C4-2B (cell line): ENCODE results near the gene FGGY.
"Not testable (repeated sequence)": the region's sequence is repeated elsewhere in the genome, so short reads cannot be mapped to it uniquely, and the experiment has no call there.

Experiments used
- H3K27ac ChIP-seq: fragments of 450-650 bp; 2 replicates; pipeline ENCODE4 v1.5.1; 2017
- ZFX ChIP-seq: fragments of 450-650 bp; IDR thresholded peaks from 2 replicates; pipeline ENCODE4 v1.6.1; 2017
- TF ChIP-seq, protein P1 (sequence below): fragments of 450-650 bp; conservative IDR thresholded peaks from 2 replicates; pipeline ENCODE4 v1.5.1; 2017; ENCODE audit warnings: mild to moderate bottlenecking

The FGGY gene

DNA sequence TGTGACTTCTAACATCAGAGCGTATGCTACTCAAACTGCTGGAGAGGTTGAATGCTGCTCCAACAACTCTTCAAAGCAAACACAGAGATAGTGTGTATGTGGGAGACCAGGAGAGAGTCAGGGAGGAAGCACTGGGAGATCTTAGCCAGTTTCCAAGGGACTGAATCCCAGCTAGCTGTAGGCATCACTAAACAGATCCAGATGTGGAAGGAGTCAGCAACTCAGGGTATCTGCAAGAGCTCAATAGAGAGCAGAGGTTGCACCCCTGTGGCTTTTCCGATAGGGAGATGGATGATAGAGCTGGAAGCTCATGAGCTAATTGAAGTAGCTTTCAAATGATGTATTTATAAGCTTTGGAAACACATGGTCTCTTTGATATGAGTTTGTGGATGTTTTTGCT is 349.0 kb downstream of the FGGY start:
- TF ChIP-seq, protein P1, sequence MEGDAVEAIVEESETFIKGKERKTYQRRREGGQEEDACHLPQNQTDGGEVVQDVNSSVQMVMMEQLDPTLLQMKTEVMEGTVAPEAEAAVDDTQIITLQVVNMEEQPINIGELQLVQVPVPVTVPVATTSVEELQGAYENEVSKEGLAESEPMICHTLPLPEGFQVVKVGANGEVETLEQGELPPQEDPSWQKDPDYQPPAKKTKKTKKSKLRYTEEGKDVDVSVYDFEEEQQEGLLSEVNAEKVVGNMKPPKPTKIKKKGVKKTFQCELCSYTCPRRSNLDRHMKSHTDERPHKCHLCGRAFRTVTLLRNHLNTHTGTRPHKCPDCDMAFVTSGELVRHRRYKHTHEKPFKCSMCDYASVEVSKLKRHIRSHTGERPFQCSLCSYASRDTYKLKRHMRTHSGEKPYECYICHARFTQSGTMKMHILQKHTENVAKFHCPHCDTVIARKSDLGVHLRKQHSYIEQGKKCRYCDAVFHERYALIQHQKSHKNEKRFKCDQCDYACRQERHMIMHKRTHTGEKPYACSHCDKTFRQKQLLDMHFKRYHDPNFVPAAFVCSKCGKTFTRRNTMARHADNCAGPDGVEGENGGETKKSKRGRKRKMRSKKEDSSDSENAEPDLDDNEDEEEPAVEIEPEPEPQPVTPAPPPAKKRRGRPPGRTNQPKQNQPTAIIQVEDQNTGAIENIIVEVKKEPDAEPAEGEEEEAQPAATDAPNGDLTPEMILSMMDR = no peak
- no peak for TF ChIP-seq ZFX
- H3K27ac ChIP-seq = no peak overlapping the region

DNA sequence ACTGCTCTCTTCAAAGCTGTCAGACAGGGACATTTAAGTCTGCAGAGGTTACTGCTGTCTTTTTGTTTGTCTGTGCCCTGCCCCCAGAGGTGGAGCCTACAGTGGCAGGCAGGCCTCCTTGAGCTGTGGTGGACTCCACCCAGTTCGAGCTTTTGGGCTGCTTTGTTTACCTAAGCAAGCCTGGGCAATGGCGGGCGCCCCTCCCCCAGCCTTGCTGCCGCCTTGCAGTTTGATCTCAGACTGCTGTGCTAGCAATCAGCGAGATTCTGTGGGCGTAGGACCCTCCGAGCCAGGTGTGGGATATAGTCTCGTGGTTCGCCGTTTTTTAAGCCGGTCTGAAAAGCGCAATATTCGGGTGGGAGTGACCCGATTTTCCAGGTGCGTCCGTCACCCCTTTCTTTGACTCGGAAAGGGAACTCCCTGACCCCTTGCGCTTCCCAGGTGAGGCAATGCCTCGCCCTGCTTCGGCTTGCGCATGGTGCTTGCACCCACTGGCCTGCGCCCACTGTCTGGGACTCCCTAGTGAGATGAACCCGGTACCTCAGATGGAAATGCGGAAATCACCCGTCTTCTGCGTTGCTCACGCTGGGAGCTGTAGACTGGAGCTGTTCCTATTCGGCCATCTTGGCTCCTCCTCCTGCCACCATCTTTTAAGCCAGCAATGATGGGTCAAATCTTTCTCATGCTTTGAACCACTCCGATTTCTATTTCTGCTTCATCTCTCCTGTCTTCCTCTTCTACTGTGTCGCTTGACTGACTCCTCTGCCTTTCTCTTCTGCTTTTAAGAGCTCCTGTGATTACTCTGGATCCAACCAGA is 356.5 kb downstream of the FGGY start:
- H3K27ac ChIP-seq = not testable (repeated sequence)

DNA sequence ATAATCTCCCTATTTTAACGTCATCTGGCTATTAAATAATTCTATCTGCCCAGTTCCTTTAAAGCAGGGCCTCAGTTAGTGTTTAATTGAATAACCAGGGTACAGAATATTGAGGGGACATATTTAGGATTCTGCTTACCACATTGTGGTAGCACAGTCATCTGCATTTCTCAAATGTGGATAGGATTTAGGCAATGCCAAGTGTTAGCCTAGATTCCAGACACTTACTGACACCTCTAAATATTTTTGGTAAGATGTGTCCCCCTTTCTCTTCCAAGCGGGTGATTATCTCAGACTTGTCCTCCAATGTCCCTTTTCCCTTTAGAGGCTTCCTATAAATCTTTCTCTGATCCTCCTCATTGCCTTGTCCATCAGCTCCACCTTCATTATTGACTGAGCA is 357.1 kb downstream of the FGGY start:
- TF ChIP-seq ZFX = no peak
- TF ChIP-seq, protein P1 = no peak
- H3K27ac ChIP-seq = no peak overlapping the region

DNA sequence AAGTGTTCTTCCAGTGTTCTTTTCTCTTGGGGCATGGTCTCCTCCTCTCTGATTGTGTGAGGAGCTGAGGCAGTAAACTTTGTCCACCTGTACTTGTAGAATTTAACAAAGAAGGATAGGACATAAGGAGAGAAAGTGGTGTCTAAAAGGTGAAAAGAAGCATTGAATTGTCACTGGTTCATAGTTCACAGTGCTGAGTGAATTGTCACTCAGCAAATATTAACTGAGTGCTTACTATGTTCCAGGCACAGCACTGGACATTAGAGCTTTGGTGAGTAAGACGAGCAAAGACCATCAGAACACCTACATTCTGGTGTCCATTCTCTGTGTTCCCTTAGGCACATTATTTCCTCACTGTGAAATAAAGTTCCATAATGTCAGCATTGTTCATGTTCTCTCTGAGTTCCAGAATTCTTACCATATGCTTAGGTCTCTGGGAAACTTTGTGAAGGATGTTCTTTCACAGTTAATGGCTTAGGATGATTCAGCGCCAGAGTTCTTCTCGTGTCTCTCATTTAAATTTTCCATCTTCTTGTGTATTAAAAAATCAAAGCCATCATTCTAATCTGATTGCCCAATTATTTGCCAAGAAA is 361.1 kb downstream of the FGGY start:
- H3K27ac ChIP-seq = no peak overlapping the region
- TF ChIP-seq ZFX = no peak
- TF ChIP-seq, protein P1 = no peak

DNA sequence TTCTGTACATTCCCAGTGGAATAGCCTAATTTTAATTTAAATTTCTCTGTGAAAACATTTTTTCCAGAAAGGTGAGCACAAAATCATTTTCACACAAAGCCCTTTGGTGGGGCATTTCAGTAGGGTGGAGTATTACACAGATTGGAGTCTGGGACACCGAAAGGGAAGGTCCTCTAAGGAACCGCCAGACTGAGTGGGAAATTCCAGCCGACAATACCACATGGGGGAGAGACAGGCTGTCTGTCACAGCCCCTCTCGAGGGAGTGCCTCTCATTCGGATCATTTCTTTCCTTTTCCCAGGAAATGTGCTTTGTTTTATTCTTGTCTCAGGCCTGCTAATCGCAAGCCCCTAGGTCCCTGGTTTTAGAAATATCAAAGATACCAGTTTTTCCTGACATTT is 367.3 kb downstream of the FGGY start:
- TF ChIP-seq, protein P1 = no peak
- no peak for TF ChIP-seq ZFX
- no peak overlapping the region for H3K27ac ChIP-seq

DNA sequence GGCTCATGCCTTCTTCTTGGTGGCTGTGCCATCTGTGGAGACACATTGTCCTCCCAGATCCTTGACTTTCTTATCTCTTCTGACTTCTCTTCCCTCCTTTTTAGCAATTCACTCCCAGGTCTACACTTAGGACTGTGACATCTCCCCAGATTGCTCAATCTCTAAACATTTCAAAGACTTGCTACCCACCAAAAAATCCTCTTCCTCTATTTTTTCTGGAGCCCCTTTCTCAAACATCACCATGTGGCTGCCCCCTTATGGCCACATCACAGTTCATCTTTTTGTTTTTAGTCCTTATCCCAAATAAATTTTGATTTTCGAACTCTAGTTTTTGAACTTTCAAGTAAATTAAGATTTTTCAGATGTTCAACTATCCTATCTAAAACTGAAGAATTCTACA is 369.2 kb downstream of the FGGY start:
- no peak overlapping the region for H3K27ac ChIP-seq
- TF ChIP-seq, protein P1 = 0 out of 2 replicates have a peak, but pooled peaks have one; percentile 6
- TF ChIP-seq ZFX = no peak

DNA sequence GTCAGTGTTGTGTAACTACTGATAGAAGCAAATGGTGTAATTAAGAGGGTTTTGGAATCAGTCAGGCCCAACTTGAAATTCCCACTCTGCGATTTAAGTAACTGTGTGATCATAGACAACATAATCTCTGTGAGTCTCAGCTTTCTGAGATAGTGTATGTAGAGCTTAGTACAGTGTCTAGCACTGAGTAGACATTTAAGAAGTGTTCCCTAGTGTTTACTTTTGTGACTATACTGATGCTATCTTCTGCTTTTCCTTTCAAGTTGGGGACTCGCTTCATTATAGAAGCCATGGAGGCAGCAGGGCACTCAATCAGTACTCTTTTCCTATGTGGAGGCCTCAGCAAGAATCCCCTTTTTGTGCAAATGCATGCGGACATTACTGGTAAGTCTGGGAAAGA is 370.1 kb downstream of the FGGY start:
- H3K27ac ChIP-seq = no peak overlapping the region; the same call in 1 of the 2 replicates
- TF ChIP-seq, protein P1 = no peak
- no peak for TF ChIP-seq ZFX
